GM23248 (cell line): ENCODE results near the gene C7orf57. TPM values are rescaled to one million over a fixed set of nuclear protein-coding genes. Genes with fewer than 3 reads are reported as not detected.

ENCODE experiments used
- DNase-seq: peaks from one replicate; pipeline ENCODE4 v3.0.0-alpha.2; 2015
- H2AFZ ChIP-seq: fragments of 200-600 bp; sonication (generic); 2 replicates; pipeline ENCODE4 v1.6.1; 2016; ENCODE audit warnings: antibody characterized with exemption
- H3F3A ChIP-seq: fragments of 200-600 bp; sonication (generic); 2 replicates; pipeline ENCODE4 v1.6.1; 2016; ENCODE audit warnings: mild to moderate bottlenecking, antibody characterized with exemption, mixed run types; ENCODE audit not compliant: insufficient read depth
- H3K27ac ChIP-seq: fragments of 200-600 bp; sonication (generic); 2 replicates; pipeline ENCODE4 v1.5.1; 2016; ENCODE audit warnings: mild to moderate bottlenecking
- H3K27me3 ChIP-seq: fragments of 200-600 bp; sonication (generic); replicated peaks from 2 replicates; pipeline ENCODE4 v1.6.1; 2016; ENCODE audit warnings: mild to moderate bottlenecking; ENCODE audit not compliant: insufficient read depth
- H3K36me3 ChIP-seq: fragments of 200-600 bp; sonication (generic); 2 replicates; pipeline ENCODE4 v1.6.1; 2016; ENCODE audit warnings: low read depth, mild to moderate bottlenecking
- H3K4me1 ChIP-seq: fragments of 200-600 bp; sonication (generic); 2 replicates; pipeline ENCODE4 v1.6.1; 2016; ENCODE audit warnings: mild to moderate bottlenecking; ENCODE audit not compliant: insufficient read depth
- H3K4me2 ChIP-seq: fragments of 200-600 bp; sonication (generic); one replicate; pipeline ENCODE4 v1.6.1; 2016; ENCODE audit warnings: mild to moderate bottlenecking; ENCODE audit not compliant: unreplicated experiment
- H3K4me3 ChIP-seq: fragments of 200-600 bp; sonication (generic); 2 replicates; pipeline ENCODE4 v1.5.1; 2016; ENCODE audit warnings: mild to moderate bottlenecking
- H3K79me2 ChIP-seq: fragments of 200-600 bp; sonication (generic); 2 replicates; pipeline ENCODE4 v1.6.1; 2016; ENCODE audit warnings: mild to moderate bottlenecking; ENCODE audit not compliant: insufficient read depth
- H3K9ac ChIP-seq: fragments of 200-600 bp; sonication (generic); 2 replicates; pipeline ENCODE4 v1.6.1; 2016; ENCODE audit warnings: mild to moderate bottlenecking
- H3K9me2 ChIP-seq: fragments of 200-600 bp; sonication (generic); 2 replicates; pipeline ENCODE4 v1.6.1; 2016; ENCODE audit warnings: mixed run types, mild to moderate bottlenecking, moderate library complexity; ENCODE audit not compliant: insufficient read depth
- H3K9me3 ChIP-seq: fragments of 200-600 bp; sonication (generic); one replicate; pipeline ENCODE4 v1.6.1; 2017; ENCODE audit warnings: low read depth
- H4K20me1 ChIP-seq: fragments of 200-600 bp; sonication (generic); 2 replicates; pipeline ENCODE4 v1.6.0; 2016; ENCODE audit not compliant: insufficient read depth
- EZH2 ChIP-seq: fragments of 200-600 bp; sonication (generic); IDR thresholded peaks from 2 replicates; pipeline ENCODE4 v1.6.1; 2018; ENCODE audit warnings: antibody characterized with exemption, mild to moderate bottlenecking; ENCODE audit not compliant: insufficient read depth, poor library complexity, severe bottlenecking
- EZH2phosphoT487 ChIP-seq: fragments of 200-600 bp; sonication (generic); IDR thresholded peaks from 2 replicates; pipeline ENCODE4 v1.6.1; 2018; ENCODE audit warnings: antibody characterized with exemption, moderate library complexity, mild to moderate bottlenecking, low read depth; ENCODE audit not compliant: insufficient read depth
- WGBS, 2 experiments: methylation state at CpG; one replicate each; pipeline ENCODE4 v1.1.6; 2015 to 2017; ENCODE audit warnings: low lambda C conversion rate in 2 of 2, low coverage in 1 of 2; ENCODE audit errors: missing lambda C conversion rate in 2 of 2; 5-methylcytosine and 5-hydroxymethylcytosine counted together
- in situ Hi-C: fragments of 300-500 bp; cut with MboI; formaldehyde crosslinking; loops from 2 replicates; pipeline ENCODE4 v1.15.0; 2020
- polyA plus RNA-seq: library from polyadenylated mRNA; unstranded; fragments of >200 nt; fragmentation: Nextera tagmentation; extraction: Ambion mirVana; gene quantifications from 2 replicates; pipeline ENCODE4 v1.2.1, GENCODE V29; 2016
- total RNA-seq: library from RNA; depleted of rRNA; stranded (reverse); fragments of >200 nt; shearing (Covaris generic); gene quantifications from 2 replicates; pipeline ENCODE4 v1.2.3, GENCODE V29; 2014

C7orf57 gene
- total and polyA plus RNA-seq, 2 experiments from 2014 or later: not detected

- Histone ChIP-seq H3K9ac (peak overlapping the region; percentile 62), H3K27me3 (no peaks in the 10 kb centered on the region), H3K4me2 (peak overlapping the region; percentile 89), H3K27ac (peak overlapping the region; percentile 92), H3K79me2 (peaks cover 3% of the 10 kb centered on the region; the same call in 1 of the 2 replicates), H3K4me1 (peaks cover 45% of the 10 kb centered on the region), H3K9me2 (no peaks in the 10 kb centered on the region), H4K20me1 (no peaks in the 10 kb centered on the region), H3K9me3 (no peaks in the 10 kb centered on the region), H2AFZ (0 out of 2 replicates have a peak overlapping the region, but pooled peaks have one; percentile 12), H3K36me3 (peaks cover 13% of the 10 kb centered on the region; the same call in 1 of the 2 replicates), H3K4me3 (peak overlapping the region; percentile 50), H3F3A (peaks cover 60% of the 10 kb centered on the region)
- peak; percentile 91 for DNase-seq
- in situ Hi-C loops: no loop called here
- WGBS, 2 experiments: 40 to 42% methylated on average over 7 of the region's 7 CpGs
- no peak for TF ChIP-seq EZH2
- TF ChIP-seq EZH2phosphoT487: no peak
These were observed 52.0 kb downstream of the C7orf57 start for GRCh38 chr7:48087349-48087748.

- Histone ChIP-seq H3K4me3 (peak overlapping the region; percentile 71), H3K9me2 (no peaks in the 10 kb centered on the region), H3K9me3 (no peaks in the 10 kb centered on the region), H3K4me2 (peak overlapping the region; percentile 89), H3F3A (peaks cover 59% of the 10 kb centered on the region), H3K36me3 (peaks cover 21% of the 10 kb centered on the region; the same call in 1 of the 2 replicates), H3K79me2 (peaks cover 3% of the 10 kb centered on the region; the same call in 1 of the 2 replicates), H3K4me1 (peaks cover 39% of the 10 kb centered on the region), H3K27ac (peak overlapping the region; percentile 92), H4K20me1 (no peaks in the 10 kb centered on the region), H2AFZ (peak overlapping the region; percentile 71), H3K9ac (peak overlapping the region; percentile 81), H3K27me3 (no peaks in the 10 kb centered on the region)
- peak; percentile 96 for DNase-seq
- TF ChIP-seq EZH2: no peak
- no peak for TF ChIP-seq EZH2phosphoT487
- in situ Hi-C loops: no loop called here
- WGBS, 2 experiments: 1 to 3% methylated on average over 21 to 25 of the region's 25 CpGs
These were observed 53.3 kb downstream of the C7orf57 start for GRCh38 chr7:48088559-48089045.

- peak within 1 kb of the TSS; percentile 71 for H3K4me3 ChIP-seq
- peaks cover 43% of the 10 kb centered on the region for H3K4me1 ChIP-seq
- peaks cover 21% of the 10 kb centered on the region; the same call in 1 of the 2 replicates for H3K36me3 ChIP-seq
- peak within 1 kb of the TSS; percentile 89 for H3K4me2 ChIP-seq
- no peaks in the 10 kb centered on the region for H3K27me3 ChIP-seq
- H3K9me2 ChIP-seq: no peaks in the 10 kb centered on the region
- in situ Hi-C loops: loop anchor here (10.0 kb wide), 1 partner anchor 105 kb away; no protein-coding TSS in a partner anchor
- peak within 1 kb of the TSS; percentile 92 for H3K27ac ChIP-seq
- DNase-seq: peak; percentile 52
- TF ChIP-seq EZH2: no peak
- TF ChIP-seq EZH2phosphoT487: no peak
- peak within 1 kb of the TSS; percentile 71 for H2AFZ ChIP-seq
- H3K9me3 ChIP-seq: no peaks in the 10 kb centered on the region
- no peaks in the 10 kb centered on the region for H4K20me1 ChIP-seq
- WGBS, 2 experiments: 6 to 8% methylated on average over 50 to 85 of the region's 96 CpGs
- peak within 1 kb of the TSS; percentile 81 for H3K9ac ChIP-seq
- H3K79me2 ChIP-seq: peaks cover 3% of the 10 kb centered on the region; the same call in 1 of the 2 replicates
- peaks cover 58% of the 10 kb centered on the region for H3F3A ChIP-seq
These were observed 54.0 kb downstream of the C7orf57 start, which contains the start of gene UPP1 for GRCh38 chr7:48089046-48090003. UPP1 (plus strand) TSS chr7:48089265; CDS start chr7:48094784, 5,519 bp downstream.

- Histone ChIP-seq H3K4me3 (peak overlapping the region; percentile 71), H2AFZ (no peak overlapping the region), H3K79me2 (peaks cover 3% of the 10 kb centered on the region; the same call in 1 of the 2 replicates), H3K9me2 (no peaks in the 10 kb centered on the region), H3K9me3 (no peaks in the 10 kb centered on the region), H3F3A (peaks cover 55% of the 10 kb centered on the region), H3K9ac (no peak overlapping the region), H3K27ac (no peak overlapping the region), H3K4me1 (peaks cover 45% of the 10 kb centered on the region), H3K4me2 (peak overlapping the region; percentile 89), H3K36me3 (peaks cover 21% of the 10 kb centered on the region; the same call in 1 of the 2 replicates), H4K20me1 (no peaks in the 10 kb centered on the region), H3K27me3 (no peaks in the 10 kb centered on the region)
- in situ Hi-C loops: loop anchor here (10.0 kb wide), 1 partner anchor 105 kb away; no protein-coding TSS in a partner anchor
- WGBS, 2 experiments: 89 to 91% methylated on average over 28 of the region's 28 CpGs
- DNase-seq: peak; percentile 11
- TF ChIP-seq EZH2phosphoT487: no peak
- TF ChIP-seq EZH2: no peak
These were observed 54.9 kb downstream of the C7orf57 start for GRCh38 chr7:48090095-48090805.
